ENCODE results near the gene EEF1AKMT3. TPM values are rescaled to one million over a fixed set of nuclear protein-coding genes. Genes with fewer than 3 reads are reported as not detected.

Gene EEF1AKMT3
- total RNA-seq, 1 donor from 2014 or later = 5.6 TPM

GRCh38 chr12:57732270-57732669 lies 40.1 kb upstream of the EEF1AKMT3 start:
- no peak for TF ChIP-seq CTCF (IDR thresholded peaks at IDR 0.05; ENCODE audit: unreplicated experiment)
- Mint-ChIP-seq H3K9me3 (ENCODE audit: low read depth) (no peaks in the 10 kb centered on the region), H3K36me3 (ENCODE audit: insufficient read depth) (no peaks in the 10 kb centered on the region), H3K4me3 (ENCODE audit: low read depth) (no peak overlapping the region), H3K27me3 (peaks cover 95% of the 10 kb centered on the region), H3K27ac (no peak overlapping the region), H3K4me1 (ENCODE audit: low read depth) (peaks cover 20% of the 10 kb centered on the region)
- no peak for DNase-seq (ENCODE audit: low spot score, unreplicated experiment)

- Mint-ChIP-seq H3K27me3 (peaks cover 88% of the 10 kb centered on the region), H3K27ac (no peak overlapping the region), H3K4me3 (ENCODE audit: low read depth) (no peak overlapping the region), H3K36me3 (ENCODE audit: insufficient read depth) (no peaks in the 10 kb centered on the region), H3K9me3 (ENCODE audit: low read depth) (no peaks in the 10 kb centered on the region), H3K4me1 (ENCODE audit: low read depth) (peaks cover 17% of the 10 kb centered on the region)
- no peak for TF ChIP-seq CTCF (IDR thresholded peaks at IDR 0.05; ENCODE audit: unreplicated experiment)
- DNase-seq (ENCODE audit: low spot score, unreplicated experiment) = no peak
These were observed 39.5 kb upstream of the EEF1AKMT3 start for GRCh38 chr12:57732726-57733593.

GRCh38 chr12:57733928-57734327 lies 38.5 kb upstream of the EEF1AKMT3 start:
- H3K27ac Mint-ChIP-seq = no peak overlapping the region
- H3K36me3 Mint-ChIP-seq (ENCODE audit: insufficient read depth) = no peaks in the 10 kb centered on the region
- no peaks in the 10 kb centered on the region for H3K9me3 Mint-ChIP-seq (ENCODE audit: low read depth)
- TF ChIP-seq CTCF (IDR thresholded peaks at IDR 0.05; ENCODE audit: unreplicated experiment) = no peak
- no peak for DNase-seq (ENCODE audit: low spot score, unreplicated experiment)
- no peak overlapping the region for H3K4me3 Mint-ChIP-seq (ENCODE audit: low read depth)
- H3K4me1 Mint-ChIP-seq (ENCODE audit: low read depth) = peaks cover 19% of the 10 kb centered on the region
- peaks cover 81% of the 10 kb centered on the region for H3K27me3 Mint-ChIP-seq

- Mint-ChIP-seq H3K9me3 (ENCODE audit: low read depth) (no peaks in the 10 kb centered on the region), H3K27ac (no peak overlapping the region), H3K27me3 (peaks cover 81% of the 10 kb centered on the region), H3K4me1 (ENCODE audit: low read depth) (peaks cover 21% of the 10 kb centered on the region), H3K4me3 (ENCODE audit: low read depth) (no peak overlapping the region), H3K36me3 (ENCODE audit: insufficient read depth) (no peaks in the 10 kb centered on the region)
- TF ChIP-seq CTCF (IDR thresholded peaks at IDR 0.05; ENCODE audit: unreplicated experiment) = no peak
- DNase-seq (ENCODE audit: low spot score, unreplicated experiment) = no peak
These were observed 37.8 kb upstream of the EEF1AKMT3 start for GRCh38 chr12:57734591-57734990.

GRCh38 chr12:57735198-57735855 lies 37.1 kb upstream of the EEF1AKMT3 start:
- Mint-ChIP-seq H3K27me3 (peaks cover 80% of the 10 kb centered on the region), H3K4me1 (ENCODE audit: low read depth) (peaks cover 21% of the 10 kb centered on the region), H3K4me3 (ENCODE audit: low read depth) (no peak overlapping the region), H3K27ac (no peak overlapping the region), H3K36me3 (ENCODE audit: insufficient read depth) (no peaks in the 10 kb centered on the region), H3K9me3 (ENCODE audit: low read depth) (no peaks in the 10 kb centered on the region)
- no peak for DNase-seq (ENCODE audit: low spot score, unreplicated experiment)
- no peak for TF ChIP-seq CTCF (IDR thresholded peaks at IDR 0.05; ENCODE audit: unreplicated experiment)

Measured in progenitor cell of endocrine pancreas (in vitro differentiated cells).